MM.1S (cell line): Measurements from ENCODE around the gene BOD1.
A peak's percentile ranks its signal among the peaks of the same experiment; 100 is the strongest.

Source experiments
- DNase-seq: peaks from one replicate; pipeline ENCODE4 v3.0.0-alpha.2; 2015
- H2AFZ ChIP-seq: fragments of 300-600 bp; sonication (generic); 2 replicates; pipeline ENCODE4 v1.6.0; 2016; ENCODE audit warnings: antibody characterized with exemption, low read length
- H3F3A ChIP-seq: fragments of 300-600 bp; sonication (generic); 2 replicates; pipeline ENCODE4 v1.6.1; 2016; ENCODE audit warnings: mild to moderate bottlenecking, antibody characterized with exemption, low read length, moderate library complexity, mixed read lengths; ENCODE audit not compliant: insufficient read depth
- H3K27ac ChIP-seq: fragments of 300-600 bp; sonication (generic); 2 replicates; pipeline ENCODE4 v1.5.1; 2016; ENCODE audit warnings: mild to moderate bottlenecking, low read length
- H3K27me3 ChIP-seq: fragments of 300-600 bp; sonication (generic); replicated peaks from 2 replicates; pipeline ENCODE4 v1.6.0; 2016; ENCODE audit warnings: low read length; ENCODE audit not compliant: insufficient read depth
- H3K36me3 ChIP-seq: fragments of 300-600 bp; sonication (generic); replicated peaks from 2 replicates; pipeline ENCODE4 v1.6.1; 2016; ENCODE audit warnings: mild to moderate bottlenecking, low read length, mixed read lengths; ENCODE audit not compliant: insufficient read depth
- H3K4me1 ChIP-seq: fragments of 300-600 bp; sonication (generic); 2 replicates; pipeline ENCODE4 v1.6.1; 2016; ENCODE audit warnings: low read length, mixed read lengths
- H3K4me2 ChIP-seq: fragments of 300-600 bp; sonication (generic); 2 replicates; pipeline ENCODE4 v1.6.0; 2016; ENCODE audit warnings: low read depth, low read length
- H3K4me3 ChIP-seq: fragments of 300-600 bp; sonication (generic); 2 replicates; pipeline ENCODE4 v1.5.1; 2016; ENCODE audit warnings: low read length, mixed read lengths
- H3K79me2 ChIP-seq: fragments of 300-600 bp; sonication (generic); 2 replicates; pipeline ENCODE4 v1.6.1; 2016; ENCODE audit warnings: mixed run types, low read length, mixed read lengths
- H3K9ac ChIP-seq: fragments of 300-600 bp; sonication (generic); 2 replicates; pipeline ENCODE4 v1.6.1; 2016; ENCODE audit warnings: low read length, mixed read lengths
- H3K9me2 ChIP-seq: fragments of 300-600 bp; sonication (generic); replicated peaks from 2 replicates; pipeline ENCODE4 v1.6.1; 2016; ENCODE audit warnings: mild to moderate bottlenecking, low read length, mixed read lengths; ENCODE audit not compliant: insufficient read depth
- H3K9me3 ChIP-seq: fragments of 300-600 bp; sonication (generic); replicated peaks from 2 replicates; pipeline ENCODE4 v1.6.1; 2016; ENCODE audit warnings: mild to moderate bottlenecking, low read length, mixed read lengths; ENCODE audit not compliant: insufficient read depth
- H4K20me1 ChIP-seq: fragments of 300-600 bp; sonication (generic); 2 replicates; pipeline ENCODE4 v1.6.1; 2016; ENCODE audit warnings: mild to moderate bottlenecking, low read length, moderate library complexity, mixed read lengths; ENCODE audit not compliant: insufficient read depth
- EZH2 ChIP-seq: fragments of 300-600 bp; sonication (generic); optimal IDR thresholded peaks from 2 replicates; pipeline ENCODE3; 2017; ENCODE audit warnings: low read depth, mild to moderate bottlenecking, antibody characterized with exemption, low read length, mixed read lengths
- EZH2phosphoT487 ChIP-seq: fragments of 300-600 bp; sonication (generic); IDR thresholded peaks from 2 replicates; pipeline ENCODE4 v1.6.1; 2018; ENCODE audit warnings: antibody characterized with exemption, low read length
- TF ChIP-seq, protein P1 (sequence below): fragments of 300-600 bp; sonication (generic); IDR thresholded peaks from 2 replicates; pipeline ENCODE4 v1.5.1; 2016; ENCODE audit warnings: antibody characterized with exemption, low read length, mixed read lengths

Gene BOD1

DNA sequence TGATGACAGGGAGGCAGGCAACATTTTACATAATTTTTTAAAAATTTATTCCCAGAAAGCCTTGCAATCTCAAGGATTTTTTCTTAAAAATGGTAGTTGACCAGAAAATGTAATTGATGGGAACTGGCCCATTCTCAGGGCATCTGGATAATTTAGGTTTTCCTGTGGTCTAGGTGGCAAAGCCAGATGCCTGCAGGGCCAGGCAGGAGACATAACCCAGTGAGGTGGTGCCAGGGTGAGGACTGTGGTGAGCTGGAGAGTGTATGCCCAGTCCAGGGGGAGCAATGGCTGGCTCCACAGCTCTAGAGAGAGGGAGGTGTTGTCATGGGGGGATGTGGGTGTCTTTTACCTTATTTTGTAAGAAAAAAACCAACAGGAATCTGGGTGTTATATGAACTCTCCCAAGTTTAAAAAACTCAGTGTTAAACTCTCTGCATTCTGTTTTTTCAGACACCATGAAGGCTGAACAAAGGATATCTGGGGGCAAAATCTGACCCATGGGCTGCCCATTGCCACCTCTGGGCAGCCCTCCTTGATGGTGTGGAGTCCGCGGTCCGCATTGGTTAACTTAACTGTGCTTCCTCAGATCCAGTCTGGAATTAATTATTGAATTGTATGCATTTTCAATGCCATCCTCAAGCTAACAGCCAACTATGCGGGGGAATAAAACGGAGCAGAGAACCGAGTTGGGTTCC is 43.9 kb downstream of the BOD1 start:
- Histone ChIP-seq H3K27ac (no peak overlapping the region), H4K20me1 (no peaks in the 10 kb centered on the region), H2AFZ (peak overlapping the region; percentile 65; the same call in 1 of the 2 replicates), H3F3A (no peaks in the 10 kb centered on the region), H3K4me3 (peak overlapping the region; percentile 25; the same call in 1 of the 2 replicates), H3K9me2 (no peaks in the 10 kb centered on the region), H3K79me2 (no peaks in the 10 kb centered on the region), H3K4me1 (no peaks in the 10 kb centered on the region), H3K9me3 (no peaks in the 10 kb centered on the region), H3K36me3 (no peaks in the 10 kb centered on the region), H3K9ac (no peak overlapping the region), H3K4me2 (peak overlapping the region; percentile 70), H3K27me3 (no peaks in the 10 kb centered on the region)
- TF ChIP-seq EZH2 (no peak), EZH2phosphoT487 (no peak)
- TF ChIP-seq, protein P1, sequence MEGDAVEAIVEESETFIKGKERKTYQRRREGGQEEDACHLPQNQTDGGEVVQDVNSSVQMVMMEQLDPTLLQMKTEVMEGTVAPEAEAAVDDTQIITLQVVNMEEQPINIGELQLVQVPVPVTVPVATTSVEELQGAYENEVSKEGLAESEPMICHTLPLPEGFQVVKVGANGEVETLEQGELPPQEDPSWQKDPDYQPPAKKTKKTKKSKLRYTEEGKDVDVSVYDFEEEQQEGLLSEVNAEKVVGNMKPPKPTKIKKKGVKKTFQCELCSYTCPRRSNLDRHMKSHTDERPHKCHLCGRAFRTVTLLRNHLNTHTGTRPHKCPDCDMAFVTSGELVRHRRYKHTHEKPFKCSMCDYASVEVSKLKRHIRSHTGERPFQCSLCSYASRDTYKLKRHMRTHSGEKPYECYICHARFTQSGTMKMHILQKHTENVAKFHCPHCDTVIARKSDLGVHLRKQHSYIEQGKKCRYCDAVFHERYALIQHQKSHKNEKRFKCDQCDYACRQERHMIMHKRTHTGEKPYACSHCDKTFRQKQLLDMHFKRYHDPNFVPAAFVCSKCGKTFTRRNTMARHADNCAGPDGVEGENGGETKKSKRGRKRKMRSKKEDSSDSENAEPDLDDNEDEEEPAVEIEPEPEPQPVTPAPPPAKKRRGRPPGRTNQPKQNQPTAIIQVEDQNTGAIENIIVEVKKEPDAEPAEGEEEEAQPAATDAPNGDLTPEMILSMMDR: no peak
- no peak for DNase-seq

DNA sequence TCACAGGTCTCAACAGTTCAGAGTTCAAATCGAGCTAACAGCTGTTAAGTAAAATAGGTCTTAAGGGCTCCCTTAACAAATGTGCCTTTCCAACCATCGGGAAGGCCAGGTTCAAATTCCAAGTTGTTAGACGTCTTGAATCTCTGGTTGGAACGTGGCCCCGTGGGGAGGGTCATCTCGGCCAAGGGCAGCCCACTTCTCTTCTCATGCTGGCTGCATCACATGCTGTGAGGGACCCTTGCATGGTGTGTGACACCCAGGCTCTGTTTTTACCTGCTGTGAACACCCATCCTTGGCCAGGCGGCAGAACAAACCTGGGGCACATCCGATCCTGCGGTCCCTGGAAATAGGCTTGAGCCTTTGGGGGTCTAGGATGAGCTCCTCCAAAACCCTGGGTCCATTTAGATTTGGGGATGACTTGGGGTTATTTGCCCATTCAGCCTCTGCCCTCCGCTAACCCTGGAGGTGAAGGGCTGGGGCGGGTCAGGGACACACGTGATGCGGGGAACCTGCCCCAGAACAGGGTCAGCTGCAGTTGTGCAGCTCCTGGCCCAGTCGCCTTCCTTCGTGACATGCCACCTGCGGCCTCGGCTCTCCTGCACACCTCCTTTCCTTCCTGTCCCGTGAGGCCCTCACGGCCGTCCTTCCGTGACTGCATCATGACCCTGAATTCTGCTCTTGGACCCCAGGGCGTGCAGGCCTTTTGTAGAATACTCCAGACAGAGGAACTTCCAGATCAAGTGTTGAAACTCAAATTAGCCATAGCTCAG is 45.9 kb downstream of the BOD1 start:
- Histone ChIP-seq H3F3A (no peaks in the 10 kb centered on the region), H3K27ac (no peak overlapping the region), H3K9me3 (no peaks in the 10 kb centered on the region), H3K36me3 (no peaks in the 10 kb centered on the region), H2AFZ (no peak overlapping the region), H3K4me1 (no peaks in the 10 kb centered on the region), H3K79me2 (no peaks in the 10 kb centered on the region), H3K4me3 (no peak overlapping the region), H3K4me2 (no peak overlapping the region), H3K9me2 (no peaks in the 10 kb centered on the region), H4K20me1 (no peaks in the 10 kb centered on the region), H3K9ac (no peak overlapping the region), H3K27me3 (no peaks in the 10 kb centered on the region)
- no peak for TF ChIP-seq EZH2
- no peak for TF ChIP-seq EZH2phosphoT487
- TF ChIP-seq, protein P1: no peak
- no peak for DNase-seq

DNA sequence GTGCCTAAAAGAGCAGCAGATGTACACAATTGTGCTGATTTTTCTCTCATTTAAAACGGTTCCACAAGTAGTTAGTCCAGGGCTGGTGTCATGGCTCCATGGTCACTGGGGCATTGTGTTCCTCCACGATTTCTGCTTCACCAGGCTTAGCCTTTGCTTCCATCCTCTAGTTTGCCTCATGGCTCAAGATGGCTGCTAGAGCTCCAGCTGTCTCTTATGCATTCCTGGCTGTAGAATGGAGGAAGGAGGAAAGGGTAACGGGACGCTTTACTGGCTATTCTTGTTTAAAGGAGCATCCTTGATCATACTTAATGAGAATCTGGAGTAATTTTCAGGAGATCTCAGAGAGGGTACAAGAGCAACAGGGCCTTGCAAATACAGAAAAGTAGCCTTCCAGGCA is 47.7 kb downstream of the BOD1 start:
- Histone ChIP-seq H3K4me1 (no peaks in the 10 kb centered on the region), H3K9me2 (no peaks in the 10 kb centered on the region), H3K4me3 (no peak overlapping the region), H3K27ac (no peak overlapping the region), H3K9me3 (no peaks in the 10 kb centered on the region), H3K79me2 (no peaks in the 10 kb centered on the region), H4K20me1 (no peaks in the 10 kb centered on the region), H2AFZ (no peak overlapping the region), H3F3A (no peaks in the 10 kb centered on the region), H3K36me3 (no peaks in the 10 kb centered on the region), H3K9ac (no peak overlapping the region), H3K27me3 (no peaks in the 10 kb centered on the region), H3K4me2 (no peak overlapping the region)
- DNase-seq: no peak
- TF ChIP-seq, protein P1: no peak
- TF ChIP-seq EZH2 (no peak), EZH2phosphoT487 (no peak)
